Mucosa of stomach (tissue), 1 donor: ENCODE measurements around the gene OSCP1.
"Not testable (repeated sequence)": the region's sequence is repeated elsewhere in the genome, so short reads cannot be mapped to it uniquely, and the experiment has no call there.

Experiments
- H3K27me3 ChIP-seq: one replicate; pipeline ENCODE4 v1.7.0; 2013; ENCODE audit warnings: mild to moderate bottlenecking, low read length; ENCODE audit not compliant: control insufficient read depth, insufficient read depth
- H3K36me3 ChIP-seq: one replicate; pipeline ENCODE4 v1.7.0; 2013; ENCODE audit warnings: low read length; ENCODE audit not compliant: control insufficient read depth, insufficient read depth
- H3K4me1 ChIP-seq: one replicate; pipeline ENCODE4 v1.7.0; 2013; ENCODE audit warnings: mild to moderate bottlenecking, low read length; ENCODE audit not compliant: control insufficient read depth, insufficient read depth
- H3K4me3 ChIP-seq: one replicate; pipeline ENCODE4 v1.7.0; 2013; ENCODE audit warnings: low read length
- H3K9ac ChIP-seq: one replicate; pipeline ENCODE4 v1.7.0; 2013; ENCODE audit warnings: mild to moderate bottlenecking, low read length, moderate library complexity
- H3K9me3 ChIP-seq: one replicate; pipeline ENCODE4 v1.7.0; 2013; ENCODE audit warnings: mild to moderate bottlenecking, low read length, moderate library complexity; ENCODE audit not compliant: control insufficient read depth
- donor health status: Pancreatic carcinoma.

Gene OSCP1

DNA sequence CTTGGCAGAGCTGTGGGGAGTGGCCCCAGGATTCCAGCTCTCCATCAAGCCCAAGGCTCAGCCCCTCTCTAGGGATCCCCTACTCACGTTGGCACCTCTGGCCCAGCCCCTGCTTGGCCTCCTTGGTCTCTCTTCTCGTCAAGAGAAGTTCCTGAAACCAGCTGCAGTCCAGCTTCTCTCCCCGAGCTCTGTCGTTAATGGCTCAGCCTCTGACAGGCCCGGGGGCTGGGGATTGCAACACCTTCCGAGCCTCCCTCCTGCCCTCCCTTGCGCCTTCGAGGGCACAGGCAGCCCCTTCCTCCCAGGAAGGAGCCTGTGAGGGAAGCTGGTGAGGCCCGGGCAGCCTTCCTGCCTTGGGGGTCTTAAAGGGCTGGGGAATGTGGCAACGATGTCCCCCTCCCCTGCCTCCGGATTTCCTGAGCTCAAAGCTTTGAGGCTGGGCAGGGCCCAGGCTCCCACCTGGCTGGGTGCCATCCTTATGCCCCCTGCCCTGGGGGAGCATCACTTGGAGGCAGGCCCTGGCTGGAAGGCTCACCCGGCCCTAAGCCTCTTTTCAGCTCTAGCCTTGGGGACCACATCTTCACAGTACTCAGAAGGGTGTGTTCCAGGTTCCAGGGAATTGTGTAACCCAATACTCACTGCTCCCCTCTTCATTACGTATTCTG, 32.6 kb upstream of the OSCP1 start, which contains the start of gene CSF3R:
Gene CSF3R, minus strand, starts transcription at position 190 of the 665 bp plus-strand sequence. CDS start 3,417 bp downstream, outside the sequence.
- Histone ChIP-seq H3K27me3 (peaks cover 11% of the 10 kb centered on the region), H3K9ac (peak within 1 kb of the TSS; percentile 47), H3K4me3 (no peak within 1 kb of the TSS), H3K9me3 (no peaks in the 10 kb centered on the region), H3K4me1 (peaks cover 12% of the 10 kb centered on the region), H3K36me3 (no peaks in the 10 kb centered on the region)

DNA sequence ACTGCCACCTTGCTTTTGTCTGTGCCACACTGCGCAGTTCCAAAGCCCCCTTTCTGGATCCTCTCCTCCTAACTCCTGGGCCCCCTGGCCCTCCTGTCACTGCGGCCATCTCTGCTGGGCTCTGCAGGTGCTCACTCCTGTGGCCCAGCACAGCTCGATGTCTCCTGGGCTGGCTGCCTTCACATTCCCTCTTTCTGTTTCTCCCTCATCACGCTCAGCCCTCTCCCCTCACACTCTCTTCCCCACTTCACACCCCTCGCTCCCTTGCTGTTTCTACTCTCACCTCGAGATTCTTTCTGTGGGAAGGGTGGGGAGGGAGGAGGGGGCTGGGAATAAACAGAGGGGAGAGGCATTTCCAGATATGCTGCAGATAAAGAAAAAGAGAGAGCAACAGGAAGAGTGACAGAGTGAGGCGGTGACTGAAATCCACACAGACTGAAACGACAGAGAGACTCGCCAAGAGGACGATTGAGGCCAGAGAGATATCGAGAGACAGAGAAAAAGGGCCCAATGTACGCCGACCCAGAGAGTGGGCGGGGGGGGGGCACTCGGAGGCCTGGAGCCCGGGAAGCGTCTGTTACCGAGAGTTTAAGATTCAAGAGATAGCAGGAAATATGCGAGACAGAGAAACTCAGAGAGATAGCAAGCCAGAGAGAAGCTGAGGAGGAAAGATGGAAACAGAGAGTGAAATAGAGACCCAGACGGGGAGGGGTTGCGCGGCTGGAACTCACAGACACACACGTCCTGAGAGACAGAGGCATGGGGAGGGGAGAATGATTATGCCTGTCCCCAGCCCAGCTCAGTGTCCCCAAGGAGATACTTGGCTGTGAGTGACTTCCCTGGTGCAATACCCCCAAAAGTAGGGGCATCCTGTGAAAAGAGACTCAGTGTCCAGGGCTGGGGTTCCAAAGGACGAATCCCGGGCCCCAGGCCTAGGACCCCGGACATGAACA, 31.8 kb upstream of the OSCP1 start:
- peak overlapping the region; percentile 47 for H3K9ac ChIP-seq
- H3K9me3 ChIP-seq, result no peaks in the 10 kb centered on the region
- H3K4me1 ChIP-seq, result peaks cover 8% of the 10 kb centered on the region
- H3K27me3 ChIP-seq, result peaks cover 11% of the 10 kb centered on the region
- H3K4me3 ChIP-seq, result no peak overlapping the region
- H3K36me3 ChIP-seq, result no peaks in the 10 kb centered on the region

DNA sequence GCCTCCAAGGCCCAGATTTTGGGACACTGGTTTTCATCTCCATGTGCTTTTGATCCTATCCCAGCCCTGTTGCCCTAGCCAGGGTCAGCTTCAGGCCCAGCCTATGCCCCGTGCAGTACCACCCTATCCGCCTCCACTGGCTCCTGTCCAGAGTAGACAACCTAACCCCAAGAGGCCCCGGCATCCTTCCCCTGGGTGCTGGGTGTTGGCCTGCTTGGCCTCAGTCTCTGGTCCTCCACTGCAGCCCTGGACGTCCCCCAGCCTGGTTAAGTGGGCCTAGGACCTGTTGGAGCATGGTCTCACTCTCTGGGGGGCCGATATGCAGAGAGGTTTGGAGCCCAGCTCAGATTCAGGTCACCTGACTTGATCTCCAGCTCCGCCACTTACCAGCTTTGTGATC, 30.8 kb upstream of the OSCP1 start:
- Histone ChIP-seq H3K36me3 (no peaks in the 10 kb centered on the region), H3K9me3 (no peaks in the 10 kb centered on the region), H3K4me1 (no peaks in the 10 kb centered on the region), H3K9ac (no peak overlapping the region), H3K4me3 (no peak overlapping the region), H3K27me3 (peaks cover 11% of the 10 kb centered on the region)

DNA sequence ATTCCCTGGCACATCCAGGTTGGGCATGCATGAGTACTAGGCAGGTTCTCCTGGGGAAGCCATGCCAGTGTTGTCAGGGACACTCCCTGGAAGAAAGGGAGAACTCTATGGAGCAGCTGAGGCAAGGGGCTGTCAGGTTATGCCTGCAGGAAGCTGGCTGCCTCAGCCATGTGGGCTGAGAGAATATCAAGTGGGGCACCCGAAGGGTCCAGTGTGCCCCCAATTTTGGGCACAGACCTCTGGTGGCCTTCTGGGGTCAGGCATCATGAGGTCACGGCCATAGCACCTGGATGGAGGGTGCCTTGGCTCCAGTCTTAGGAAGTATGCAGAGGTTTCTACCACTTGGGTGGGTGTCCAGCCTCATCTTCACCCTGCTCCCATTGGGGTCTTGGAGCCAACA, 29.9 kb upstream of the OSCP1 start:
- no peaks in the 10 kb centered on the region for H3K4me1 ChIP-seq
- H3K9ac ChIP-seq, result no peak overlapping the region
- peaks cover 11% of the 10 kb centered on the region for H3K27me3 ChIP-seq
- no peak overlapping the region for H3K4me3 ChIP-seq
- no peaks in the 10 kb centered on the region for H3K36me3 ChIP-seq
- H3K9me3 ChIP-seq, result no peaks in the 10 kb centered on the region

GRCh38 chr1:36479505-36480051, 29.3 kb upstream of the OSCP1 start:
- H3K4me1 ChIP-seq, result no peaks in the 10 kb centered on the region
- H3K36me3 ChIP-seq, result no peaks in the 10 kb centered on the region
- H3K9ac ChIP-seq, result no peak overlapping the region
- H3K4me3 ChIP-seq, result no peak overlapping the region
- H3K27me3 ChIP-seq, result peaks cover 11% of the 10 kb centered on the region
- no peaks in the 10 kb centered on the region for H3K9me3 ChIP-seq

DNA sequence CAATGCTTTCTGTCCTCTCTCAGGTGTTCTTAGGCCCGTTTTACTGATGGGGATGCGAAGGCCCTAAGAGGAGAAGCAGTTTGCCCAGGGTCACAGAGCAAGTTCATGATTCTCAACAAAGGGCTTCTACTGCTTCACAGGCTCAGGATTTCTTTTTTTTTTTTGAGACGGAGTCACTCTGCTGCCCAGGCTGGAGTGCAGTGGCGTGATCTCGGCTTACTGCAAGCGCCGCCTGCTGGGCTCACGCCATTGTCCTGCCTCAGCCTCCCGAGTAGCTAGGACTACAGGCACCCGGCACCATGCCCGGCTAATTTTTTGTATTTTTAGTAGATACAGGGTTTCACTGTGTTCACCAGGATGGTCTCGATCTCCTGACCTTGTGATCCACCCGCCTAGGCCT, 27.4 kb upstream of the OSCP1 start:
- not testable (repeated sequence) for H3K9me3 ChIP-seq, H3K4me1 ChIP-seq, H3K9ac ChIP-seq, H3K4me3 ChIP-seq, H3K36me3 ChIP-seq
- H3K27me3 ChIP-seq, result peaks cover 11% of the 10 kb centered on the region

DNA sequence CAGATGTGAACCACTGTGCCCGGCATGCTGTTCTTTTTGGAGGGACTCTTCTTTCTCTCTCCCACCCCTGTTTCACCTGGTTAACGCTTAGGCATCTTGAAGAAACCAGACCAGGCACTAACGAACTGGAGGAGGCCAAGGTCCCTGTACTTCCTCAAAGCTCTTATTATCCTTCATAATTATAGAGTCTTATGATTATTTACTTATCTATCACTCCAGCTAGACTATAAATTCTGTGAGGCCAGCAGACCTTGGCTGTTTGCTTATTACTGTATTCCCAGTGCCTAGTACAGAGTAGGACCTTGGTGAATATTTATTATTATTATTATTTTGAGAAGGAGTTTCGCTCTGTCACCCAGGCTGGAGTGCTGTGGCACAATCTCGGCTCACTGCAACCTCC, 26.7 kb upstream of the OSCP1 start:
- Histone ChIP-seq H3K9ac (no peak overlapping the region), H3K4me1 (no peaks in the 10 kb centered on the region), H3K27me3 (peaks cover 11% of the 10 kb centered on the region), H3K4me3 (no peak overlapping the region), H3K36me3 (no peaks in the 10 kb centered on the region), H3K9me3 (no peaks in the 10 kb centered on the region)

GRCh38 chr1:36475910-36476604, 25.8 kb upstream of the OSCP1 start:
- Histone ChIP-seq H3K36me3 (no peaks in the 10 kb centered on the region), H3K4me3 (no peak overlapping the region), H3K27me3 (peaks cover 11% of the 10 kb centered on the region), H3K9ac (no peak overlapping the region), H3K9me3 (no peaks in the 10 kb centered on the region), H3K4me1 (no peaks in the 10 kb centered on the region)

GRCh38 chr1:36475341-36475740, 25.1 kb upstream of the OSCP1 start:
- peaks cover 6% of the 10 kb centered on the region for H3K27me3 ChIP-seq
- H3K36me3 ChIP-seq, result no peaks in the 10 kb centered on the region
- no peak overlapping the region for H3K9ac ChIP-seq
- H3K9me3 ChIP-seq, result no peaks in the 10 kb centered on the region
- no peak overlapping the region for H3K4me3 ChIP-seq
- no peaks in the 10 kb centered on the region for H3K4me1 ChIP-seq

DNA sequence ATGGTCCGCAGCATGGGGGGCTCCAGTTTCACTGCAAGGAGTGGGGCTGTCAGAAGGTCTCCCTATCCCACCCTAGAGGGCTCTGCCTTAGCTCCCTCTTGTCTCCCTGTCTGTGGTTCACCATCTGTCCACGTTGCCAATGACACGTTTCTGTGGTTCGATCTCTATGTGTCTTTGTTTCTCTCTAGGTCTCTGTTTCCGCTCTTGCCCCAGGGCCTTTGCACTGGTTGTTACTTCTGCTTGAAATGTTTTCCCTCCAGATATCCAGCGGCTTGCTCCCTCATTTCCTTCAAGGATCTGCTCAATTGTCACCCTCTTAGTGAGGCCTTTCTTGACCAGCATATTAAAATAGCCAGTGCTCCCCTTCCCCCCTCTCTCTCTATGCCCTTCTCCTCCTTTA, 22.4 kb upstream of the OSCP1 start:
- Histone ChIP-seq H3K9ac (no peak overlapping the region), H3K4me1 (no peaks in the 10 kb centered on the region), H3K4me3 (no peak overlapping the region), H3K9me3 (no peaks in the 10 kb centered on the region), H3K36me3 (no peaks in the 10 kb centered on the region), H3K27me3 (no peaks in the 10 kb centered on the region)

- Histone ChIP-seq H3K4me1 (no peaks in the 10 kb centered on the region), H3K9ac (no peak overlapping the region), H3K27me3 (no peaks in the 10 kb centered on the region), H3K36me3 (no peaks in the 10 kb centered on the region), H3K9me3 (no peaks in the 10 kb centered on the region), H3K4me3 (no peak overlapping the region)
Measured at GRCh38 chr1:36471830-36472641, 21.8 kb upstream of the OSCP1 start.
